NAMALWA (cell line): ENCODE results near the gene WDTC1.
A peak's percentile ranks its signal among the peaks of the same experiment; 100 is the strongest.

Experiments
- DNase-seq: peaks from one replicate; pipeline ENCODE4 v3.0.0-alpha.2; 2015; ENCODE audit warnings: low spot score

WDTC1 gene

DNA sequence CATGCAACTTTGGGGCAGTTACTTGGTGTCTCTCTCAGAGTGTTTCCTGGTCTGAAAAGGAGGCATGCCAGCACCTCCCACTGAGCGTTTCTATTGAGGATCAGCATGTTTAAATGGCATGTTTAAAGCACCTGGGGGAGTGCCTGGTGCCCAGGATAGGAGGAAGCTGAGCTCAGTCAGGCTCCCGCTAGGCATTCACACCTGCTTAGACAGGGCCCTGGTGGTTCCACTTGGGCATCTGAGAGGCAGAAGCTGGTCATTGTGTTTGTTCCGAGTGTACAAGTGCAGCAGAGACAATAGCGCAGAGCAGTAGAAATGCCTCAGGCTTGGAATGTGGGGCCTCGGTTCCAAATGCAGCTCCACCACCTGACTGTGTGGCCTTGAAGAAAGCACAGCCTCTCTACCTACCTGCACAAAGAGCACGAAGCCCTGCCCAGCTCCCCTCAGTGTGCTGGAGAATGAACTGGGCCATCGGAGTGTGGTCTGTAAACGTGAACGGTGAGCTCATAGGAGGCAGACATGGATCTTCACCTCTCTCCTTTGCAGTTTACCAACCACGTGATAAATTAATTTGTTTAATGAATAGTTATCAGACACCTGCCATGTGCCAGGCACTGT, 67.3 kb downstream of the WDTC1 start:
- DNase-seq, result no peak

- DNase-seq, result no peak
Observed at GRCh38 chr1:27302612-27303011, 68.2 kb downstream of the WDTC1 start.

GRCh38 chr1:27303509-27303908, 69.1 kb downstream of the WDTC1 start:
- no peak for DNase-seq

DNA sequence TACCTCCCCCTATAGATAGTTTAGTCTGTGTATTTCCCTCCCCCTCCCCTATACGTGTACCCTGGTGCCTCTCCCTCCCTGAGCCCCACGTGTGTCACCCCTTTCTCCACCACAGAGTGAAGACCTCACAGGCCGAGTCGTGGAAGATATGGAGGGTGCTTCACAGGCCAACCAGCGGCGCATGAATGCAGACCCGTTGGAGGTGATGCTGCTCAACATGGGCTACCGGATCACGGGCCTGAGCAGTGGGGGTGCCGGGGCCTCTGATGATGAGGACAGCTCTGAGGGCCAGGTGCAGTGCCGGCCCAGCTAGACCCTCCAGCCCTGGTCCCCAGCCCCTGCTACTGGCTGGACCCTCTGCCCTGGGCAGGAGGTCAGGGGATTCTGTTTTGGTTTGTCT, 71.6 kb downstream of the WDTC1 start:
- no peak for DNase-seq

GRCh38 chr1:27306892-27307761, 72.7 kb downstream of the WDTC1 start:
- DNase-seq, result no peak

DNA sequence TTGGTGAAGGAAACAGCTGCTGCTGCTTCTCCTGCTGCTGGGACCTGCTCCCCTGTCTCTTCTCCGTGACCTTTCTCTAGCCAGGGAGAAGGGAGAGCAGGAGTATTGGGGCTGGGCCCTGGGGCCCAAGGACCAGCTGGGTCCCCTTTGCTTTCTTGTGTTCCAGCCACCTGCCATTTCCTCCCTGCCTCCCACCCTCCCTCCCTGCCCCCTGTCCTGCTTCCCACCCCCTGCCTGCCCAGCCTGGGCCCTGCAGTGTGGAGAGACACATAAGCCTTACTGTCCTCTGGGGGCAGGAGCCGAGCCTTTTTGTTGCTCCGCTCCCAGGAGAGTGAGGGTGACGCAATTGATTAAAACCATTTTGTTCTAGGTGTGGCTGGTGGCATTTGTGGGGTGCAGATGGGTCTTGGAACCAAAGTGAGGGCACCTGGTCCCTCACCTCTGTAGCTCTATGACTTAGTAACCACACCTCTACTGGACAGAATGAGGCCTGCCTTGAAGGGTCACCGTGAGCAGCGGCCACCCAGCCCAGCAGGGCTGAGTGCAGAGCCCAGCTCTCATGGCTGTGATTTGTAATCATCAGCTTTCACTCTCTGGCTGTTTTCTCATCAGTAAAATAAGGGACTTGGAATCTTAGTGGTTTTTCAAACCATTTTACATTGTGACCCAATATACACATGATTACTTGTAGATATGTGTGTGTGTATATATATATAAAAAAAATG, 73.6 kb downstream of the WDTC1 start:
- DNase-seq, result no peak

- DNase-seq, result no peak
Observed at GRCh38 chr1:27314169-27314568, 79.7 kb downstream of the WDTC1 start.

DNA sequence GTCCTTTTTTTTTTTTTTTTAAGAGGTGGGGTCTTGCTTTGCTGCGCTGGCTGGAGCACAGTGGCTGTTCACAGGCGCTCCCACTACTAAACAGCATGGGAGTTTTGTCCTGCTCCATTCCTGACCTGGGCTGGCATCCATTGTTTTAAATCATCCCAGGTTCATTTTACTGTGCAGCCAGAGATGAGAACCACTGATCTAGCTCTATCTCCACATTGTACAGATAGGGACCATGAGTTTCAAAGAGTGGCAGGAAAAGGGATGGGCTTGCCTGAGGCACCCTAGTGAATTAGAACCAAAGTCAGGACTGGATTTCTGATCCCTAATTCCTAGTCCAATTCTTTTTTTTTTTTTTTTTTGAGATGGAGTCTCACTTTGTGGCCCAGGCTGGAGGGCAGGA, 80.3 kb downstream of the WDTC1 start:
- DNase-seq, result no peak

- DNase-seq, result no peak
Observed at GRCh38 chr1:27316860-27317259, 82.4 kb downstream of the WDTC1 start.

- no peak for DNase-seq
Observed at GRCh38 chr1:27318136-27318535, 83.7 kb downstream of the WDTC1 start.

- DNase-seq, result no peak
Observed at GRCh38 chr1:27318596-27318995, 84.2 kb downstream of the WDTC1 start.

DNA sequence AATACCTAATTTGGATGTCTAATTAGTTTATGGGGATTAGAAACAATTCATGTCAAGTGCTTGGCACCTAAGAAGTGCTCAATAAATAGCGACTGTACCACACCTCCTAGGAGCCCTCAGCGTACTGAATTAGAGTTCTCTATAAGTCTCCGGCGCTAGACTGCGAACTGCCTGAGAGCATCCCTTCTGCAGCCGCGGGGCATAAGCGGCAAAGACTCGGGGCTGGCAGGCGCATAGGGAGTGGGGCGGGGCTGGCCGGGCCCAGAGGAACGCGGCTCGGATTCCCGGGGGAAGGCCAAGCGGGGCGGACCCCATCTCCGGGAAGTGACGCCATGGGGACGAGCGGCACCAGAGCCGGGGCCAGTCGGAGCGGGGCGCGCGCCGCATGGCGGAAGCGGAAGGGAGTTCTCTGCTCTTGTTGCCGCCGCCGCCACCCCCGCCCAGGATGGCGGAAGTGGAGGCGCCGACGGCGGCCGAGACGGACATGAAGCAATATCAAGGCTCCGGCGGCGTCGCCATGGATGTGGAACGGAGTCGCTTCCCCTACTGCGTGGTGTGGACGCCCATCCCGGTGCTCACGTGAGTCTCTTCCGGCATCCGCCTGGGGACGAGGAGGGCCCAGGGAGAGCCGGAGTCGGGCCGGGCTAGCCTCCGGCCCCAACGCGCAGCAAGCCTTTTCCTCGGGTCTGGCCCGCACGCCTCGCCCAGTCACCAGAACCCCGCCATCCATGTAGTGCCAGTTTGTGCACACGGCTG, 87.6 kb downstream of the WDTC1 start, which contains the start of gene TMEM222:
TSS of gene TMEM222 (plus strand) at position 351 of the 756 bp plus-strand sequence. CDS start at position 386, 35 bp downstream.
- peak; percentile 98 for DNase-seq

DNA sequence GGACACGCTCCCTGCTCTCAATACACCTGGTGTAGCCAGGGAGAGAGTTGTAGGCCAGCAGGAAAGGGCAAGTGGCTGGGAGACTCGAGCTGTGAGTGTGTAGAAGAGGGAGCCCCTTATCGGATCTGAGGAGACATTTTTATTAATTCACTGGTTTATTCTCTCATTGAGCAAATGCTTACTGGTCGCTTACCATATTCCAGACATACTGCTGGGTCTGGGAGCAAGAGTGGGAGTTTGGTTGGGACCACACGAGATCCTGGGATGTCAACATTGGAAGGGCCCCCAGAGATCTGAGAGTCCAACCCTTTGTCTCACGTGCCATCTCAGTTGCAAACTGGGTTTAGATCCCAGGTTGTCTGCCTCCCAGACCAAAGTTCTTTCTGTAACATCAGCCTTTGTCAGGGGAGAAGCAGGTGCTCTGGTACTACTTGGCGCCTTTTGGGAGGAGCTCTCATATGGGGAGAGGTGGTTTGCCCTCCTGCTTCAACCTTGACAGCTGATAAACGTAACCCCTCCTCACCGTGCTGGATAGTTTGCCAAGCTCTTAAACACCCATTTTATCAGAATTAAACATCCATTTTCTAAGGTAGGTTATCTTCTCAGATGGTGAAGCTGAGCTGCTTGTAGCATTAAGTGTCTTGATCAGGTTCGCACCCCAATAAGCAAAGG, 88.3 kb downstream of the WDTC1 start:
- DNase-seq, result peak; percentile 38

DNA sequence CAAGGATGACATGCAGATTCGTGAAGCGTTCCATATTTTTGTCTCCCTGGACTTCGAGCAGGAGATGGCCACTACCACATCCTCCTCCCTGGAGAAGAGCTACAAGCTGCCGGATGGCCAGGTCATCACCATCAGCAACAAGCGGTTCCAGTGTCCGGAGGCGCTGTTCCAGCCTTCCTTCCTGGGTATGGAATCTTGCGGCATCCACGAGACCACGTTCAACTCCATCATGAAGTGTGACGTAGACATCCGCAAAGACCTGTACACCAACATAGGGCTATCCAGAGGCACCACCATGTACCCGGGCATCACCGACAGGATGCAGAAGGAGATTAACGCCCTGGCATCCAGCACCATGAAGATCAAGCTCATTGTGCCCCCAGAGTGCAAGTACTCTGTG, 90.9 kb downstream of the WDTC1 start:
- no peak for DNase-seq

DNA sequence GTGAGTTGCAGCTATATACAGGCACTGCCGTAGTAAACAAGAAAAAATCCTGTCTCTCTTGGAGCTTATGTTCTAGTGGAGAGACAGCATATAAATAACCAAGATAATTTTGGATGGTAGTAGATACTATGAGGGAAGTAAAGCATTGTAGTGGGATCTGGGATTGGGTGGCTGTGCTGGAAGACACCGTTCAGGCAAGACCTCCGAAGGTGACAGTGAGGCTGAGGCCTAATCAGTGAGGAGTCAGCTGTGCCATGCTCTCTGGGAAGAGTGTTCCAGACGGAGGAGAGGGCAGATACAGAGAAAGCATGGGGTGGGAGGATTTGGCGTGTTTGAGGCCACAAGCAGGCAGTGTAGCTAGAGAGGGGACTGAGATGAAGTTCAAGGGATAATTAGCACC, 93.5 kb downstream of the WDTC1 start:
- DNase-seq, result no peak

- DNase-seq, result no peak
Observed at GRCh38 chr1:27330786-27331185, 96.4 kb downstream of the WDTC1 start.

GRCh38 chr1:27331426-27331825, 97.0 kb downstream of the WDTC1 start:
- no peak for DNase-seq

DNA sequence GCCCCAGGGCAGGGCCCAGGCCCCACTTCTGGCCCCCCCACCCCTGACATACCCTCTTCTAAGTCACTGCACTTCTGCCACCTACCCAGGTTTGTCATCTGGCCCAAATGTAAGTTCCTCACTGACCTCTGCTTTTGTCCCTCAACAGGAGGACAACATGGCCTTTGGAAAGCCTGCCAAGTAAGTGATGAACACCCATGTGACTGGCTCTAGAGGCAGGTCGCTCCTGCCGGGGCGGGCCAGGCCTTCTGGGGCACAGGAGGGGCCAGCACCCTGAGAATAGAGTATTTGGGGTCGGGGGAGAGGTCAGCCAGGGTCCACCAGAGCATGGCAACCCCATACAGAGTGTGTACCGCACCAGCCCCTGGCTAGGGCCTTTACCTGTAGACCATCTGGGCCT, 97.5 kb downstream of the WDTC1 start:
- no peak for DNase-seq

- DNase-seq, result peak; percentile 65
Observed at GRCh38 chr1:27332536-27333281, 98.3 kb downstream of the WDTC1 start.

DNA sequence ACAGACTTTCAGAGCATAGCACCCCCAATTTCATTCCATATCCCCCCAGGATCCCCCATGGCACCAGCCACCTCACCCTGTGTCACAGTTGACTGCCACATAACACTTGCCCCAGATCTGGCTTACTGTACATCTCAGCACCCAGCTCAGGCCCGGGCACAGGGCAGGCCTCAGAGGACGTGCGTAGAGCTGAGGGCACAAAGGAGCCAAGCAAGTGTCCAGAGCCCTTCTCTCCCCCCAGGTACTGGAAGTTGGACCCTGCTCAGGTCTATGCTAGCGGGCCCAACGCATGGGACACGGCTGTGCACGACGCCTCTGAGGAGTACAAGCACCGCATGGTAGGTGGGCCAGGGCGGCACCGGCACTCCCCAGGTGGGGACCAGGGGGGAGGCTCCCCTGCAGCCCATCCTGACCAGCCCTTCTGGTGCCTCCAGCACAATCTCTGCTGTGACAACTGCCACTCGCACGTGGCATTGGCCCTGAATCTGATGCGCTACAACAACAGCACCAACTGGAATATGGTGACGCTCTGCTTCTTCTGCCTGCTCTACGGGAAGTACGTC, 99.4 kb downstream of the WDTC1 start:
- no peak for DNase-seq
